ENCODE results near the gene VSTM4. TPM values are rescaled to one million over a fixed set of nuclear protein-coding genes. Genes with fewer than 3 reads are reported as not detected.

The VSTM4 gene
- total RNA-seq, 1 experiment from 2014 or later, result not detected

- POLR2A ChIA-PET (ENCODE audit: unreplicated experiment), result no interaction called here
These were observed 48.2 kb downstream of the VSTM4 start for GRCh38 chr10:49066944-49067730.

GRCh38 chr10:49062229-49062628 lies 53.1 kb downstream of the VSTM4 start:
- BruUV-seq (replicated peaks), result no TSS peak
- POLR2A ChIA-PET (ENCODE audit: unreplicated experiment), result no interaction called here
- intact Hi-C loops (cut with micrococcal nuclease; ENCODE audit: unreplicated experiment), result no loop called here
- no peaks in the 10 kb centered on the region for H3K9me3 ChIP-seq (ENCODE audit: insufficient read depth, low read depth)
- TF ChIP-seq CTCF (conservative IDR thresholded peaks at IDR 0.05), result no peak
- no peak for TF ChIP-seq EZH2 (IDR thresholded peaks at IDR 0.05; ENCODE audit: low read depth)
- H2AFZ ChIP-seq, result no peak overlapping the region
- H3F3A ChIP-seq (ENCODE audit: insufficient read depth, low read depth), result no peaks in the 10 kb centered on the region
- CTCF ChIA-PET, result no interaction called here
- H3K79me2 ChIP-seq (ENCODE audit: low read depth), result no peaks in the 10 kb centered on the region
- no peak overlapping the region for H3K4me3 ChIP-seq
- DNase-seq, result no peak
- H3K27ac ChIP-seq, result no peak overlapping the region
- no peak overlapping the region for H3K4me2 ChIP-seq
- no peaks in the 10 kb centered on the region for H3K4me1 ChIP-seq (replicated peaks; ENCODE audit: insufficient read depth)
- no peaks in the 10 kb centered on the region for H4K20me1 ChIP-seq (ENCODE audit: insufficient read depth)
- H3K36me3 ChIP-seq (ENCODE audit: low read depth), result no peaks in the 10 kb centered on the region
- no peaks in the 10 kb centered on the region for H3K9me2 ChIP-seq (ENCODE audit: insufficient read depth)
- H3K27me3 ChIP-seq (ENCODE audit: insufficient read depth, low read depth), result peaks cover 41% of the 10 kb centered on the region

More at GRCh38 chr10:49066944-49067730, 48.2 kb downstream of the VSTM4 start:
- Histone ChIP-seq H3K4me1 (replicated peaks; ENCODE audit: insufficient read depth) (no peaks in the 10 kb centered on the region), H3K27ac (no peak overlapping the region), H2AFZ (no peak overlapping the region), H3K4me2 (no peak overlapping the region), H4K20me1 (ENCODE audit: insufficient read depth) (no peaks in the 10 kb centered on the region), H3K9me2 (ENCODE audit: insufficient read depth) (no peaks in the 10 kb centered on the region), H3K79me2 (ENCODE audit: low read depth) (no peaks in the 10 kb centered on the region), H3K27me3 (ENCODE audit: insufficient read depth, low read depth) (peaks cover 24% of the 10 kb centered on the region), H3K36me3 (ENCODE audit: low read depth) (no peaks in the 10 kb centered on the region), H3K4me3 (no peak overlapping the region), H3K9me3 (ENCODE audit: insufficient read depth, low read depth) (no peaks in the 10 kb centered on the region), H3F3A (ENCODE audit: insufficient read depth, low read depth) (no peaks in the 10 kb centered on the region)
- DNase-seq, result no peak
- no peak for TF ChIP-seq CTCF (conservative IDR thresholded peaks at IDR 0.05)
- TF ChIP-seq EZH2 (IDR thresholded peaks at IDR 0.05; ENCODE audit: low read depth), result no peak
- intact Hi-C loops (cut with micrococcal nuclease; ENCODE audit: unreplicated experiment), result no loop called here
- CTCF ChIA-PET, result no interaction called here
- BruUV-seq (replicated peaks), result no TSS peak

GRCh38 chr10:49061667-49062066 lies 53.7 kb downstream of the VSTM4 start:
- Histone ChIP-seq H3K4me3 (no peak overlapping the region), H3K79me2 (ENCODE audit: low read depth) (no peaks in the 10 kb centered on the region), H3K9me2 (ENCODE audit: insufficient read depth) (no peaks in the 10 kb centered on the region), H3K27ac (no peak overlapping the region), H3K9me3 (ENCODE audit: insufficient read depth, low read depth) (no peaks in the 10 kb centered on the region), H3F3A (ENCODE audit: insufficient read depth, low read depth) (no peaks in the 10 kb centered on the region), H3K27me3 (ENCODE audit: insufficient read depth, low read depth) (peaks cover 37% of the 10 kb centered on the region), H3K4me2 (no peak overlapping the region), H2AFZ (no peak overlapping the region), H3K4me1 (replicated peaks; ENCODE audit: insufficient read depth) (no peaks in the 10 kb centered on the region), H4K20me1 (ENCODE audit: insufficient read depth) (no peaks in the 10 kb centered on the region), H3K36me3 (ENCODE audit: low read depth) (no peaks in the 10 kb centered on the region)
- DNase-seq, result no peak
- BruUV-seq (replicated peaks), result no TSS peak
- intact Hi-C loops (cut with micrococcal nuclease; ENCODE audit: unreplicated experiment), result no loop called here
- TF ChIP-seq CTCF (conservative IDR thresholded peaks at IDR 0.05), result no peak
- no peak for TF ChIP-seq EZH2 (IDR thresholded peaks at IDR 0.05; ENCODE audit: low read depth)
- ChIA-PET CTCF (no interaction called here), POLR2A (ENCODE audit: unreplicated experiment) (no interaction called here)

Data from PC-9 (cell line).